ENCODE data around the gene IRF3. TPM values are rescaled to one million over a fixed set of nuclear protein-coding genes. Genes with fewer than 3 reads are reported as not detected.

The IRF3 gene
- total and polyA plus RNA-seq, 2 donors (not counting 1 experiment from before 2014, with no cell fraction given) = 233 to 262 TPM

- Histone ChIP-seq H2AFZ (ENCODE audit: insufficient read depth, low read depth, low read length, poor library complexity, severe bottlenecking) (peak overlapping the region; percentile 81), H3K9ac (ENCODE audit: low read length) (peak overlapping the region; percentile 92), H3K4me1 (ENCODE audit: control insufficient read depth in 2 of 2, insufficient read depth in 2 of 2, low read length in 2 of 2) (peaks cover 36 to 66% of the 10 kb centered on the region in 2 donors), H3K27me3 (replicated peaks in 1 of 4; ENCODE audit: control extremely low read depth in 1 of 4, control insufficient read depth in 3 of 4, insufficient read depth in 4 of 4, low read length in 3 of 4) (no peaks in the 10 kb centered on the region), H3K36me3 (replicated peaks in 1 of 2; ENCODE audit: control extremely low read depth in 1 of 2, control insufficient read depth in 1 of 2, extremely low read depth in 1 of 2, insufficient read depth in 2 of 2, low read length in 1 of 2) (peaks cover 0 to 24% of the 10 kb centered on the region in 2 experiments), H3K4me3 (ENCODE audit: control extremely low read depth in 1 of 5, extremely low read depth in 1 of 5, insufficient read depth in 1 of 5, low read depth in 2 of 5, low read length in 4 of 5) (peak overlapping the region; percentile 28 to 98 (median 97)), H3K4me2 (replicated peaks; ENCODE audit: low read depth, low read length, poor library complexity, severe bottlenecking) (peak overlapping the region; percentile 87), H3K79me2 (ENCODE audit: control insufficient read depth, insufficient read depth, low read length) (peaks cover 52% of the 10 kb centered on the region), H3K9me3 (ENCODE audit: control extremely low read depth in 1 of 3, control insufficient read depth in 2 of 3, insufficient read depth in 1 of 3, low read length in 2 of 3) (peaks cover 0 to 5% (median 0%) of the 10 kb centered on the region in 3 donors), H3K27ac (ENCODE audit: low read length in 2 of 2) (peak overlapping the region; percentile 93 to 98), H4K20me1 (ENCODE audit: control insufficient read depth, insufficient read depth, low read length, poor library complexity, severe bottlenecking) (peaks cover 55% of the 10 kb centered on the region)
- intact Hi-C loops (cut with micrococcal nuclease) = loop anchor here (1.0 to 10.0 kb wide), 6 partner anchors 38 to 563 kb away; partner anchors contain the start of genes C19orf73, FLT3LG, FUZ and LIN7B
- 3% methylated on average over 14 of the region's 21 CpGs for WGBS (ENCODE audit: insufficient coverage)
- peak; percentile 87 for DNase-seq
- TF ChIP-seq CTCF (IDR thresholded peaks at IDR 0.05) (peak; percentile 76), EZH2 (IDR thresholded peaks at IDR 0.05; ENCODE audit: borderline replicate concordance, insufficient read depth, low read depth, low read length, poor library complexity, severe bottlenecking) (no peak)
- H3K27me3 Mint-ChIP-seq = no peaks in the 10 kb centered on the region
- H3K27ac Mint-ChIP-seq = peak overlapping the region; percentile 92
- POLR2A ChIA-PET = interaction anchor here (0.6 to 6.7 kb wide), 6 partner anchors 13 to 198 kb away, joined by 3 to 53 read pairs (median 8); partner anchors contain the start of genes RRAS and SCAF1
- ATAC-seq (ENCODE audit: low read depth) = no peak
- H3K9me3 Mint-ChIP-seq (ENCODE audit: insufficient read depth) = no peaks in the 10 kb centered on the region
- peak overlapping the region; percentile 85 for H3K4me3 Mint-ChIP-seq
- peaks cover 58% of the 10 kb centered on the region for H3K4me1 Mint-ChIP-seq
- CTCF ChIA-PET = interaction anchor here (0.6 to 6.5 kb wide), 20 partner anchors 10 to 1086 kb away, joined by 3 to 50 read pairs (median 4); partner anchors contain the start of genes ADM5, BCL2L12, FLT3LG and IRF3
Measured at GRCh38 chr19:49677901-49678674, 12.4 kb upstream of the IRF3 start.
